Activated CD4-positive, alpha-beta memory T cell treated with anti-CD3 and anti-CD28 coated beads, Interleukin-2, amount 10 ng/mL, durations not matched to agents 7 days and 5 days (primary cell): Measurements from ENCODE around the gene KIRREL3. TPM values are rescaled to one million over a fixed set of nuclear protein-coding genes. Genes with fewer than 3 reads are reported as not detected.

Experiments used
- CTCF ChIA-PET: fragments of 350-600 bp; sonication (Branson Sonifier 250); formaldehyde crosslinking; loops from one replicate; lab custom pipeline; 2021; ENCODE audit warnings: antibody characterized with exemption, inconsistent platforms; lab: Charles Lee
- POLR2A ChIA-PET: fragments of 350-600 bp; sonication (Branson Sonifier 250); formaldehyde crosslinking; loops from one replicate; lab custom pipeline; 2021; ENCODE audit warnings: antibody characterized with exemption; lab: Charles Lee
- DNase-seq: peaks from one replicate; pipeline ENCODE4 v3.0.0-alpha.2; 2020
- H3K27ac Mint-ChIP-seq: one replicate; pipeline ENCODE4 v1.8.0; 2021; ENCODE audit warnings: mild to moderate bottlenecking, mixed read lengths
- H3K27me3 Mint-ChIP-seq: one replicate; pipeline ENCODE4 v1.8.0; 2021; ENCODE audit warnings: mixed read lengths
- H3K36me3 Mint-ChIP-seq: one replicate; pipeline ENCODE4 v1.8.0; 2021; ENCODE audit warnings: low read depth, mixed read lengths
- H3K4me1 Mint-ChIP-seq: one replicate; pipeline ENCODE4 v1.8.0; 2021; ENCODE audit warnings: mixed read lengths
- H3K4me3 Mint-ChIP-seq: one replicate; pipeline ENCODE4 v1.8.0; 2021; ENCODE audit warnings: mild to moderate bottlenecking, mixed read lengths
- H3K9me3 Mint-ChIP-seq: one replicate; pipeline ENCODE4 v1.8.0; 2021; ENCODE audit warnings: mixed read lengths
- total RNA-seq, 2 experiments: library from RNA; stranded (reverse); gene quantifications; one replicate each; pipeline ENCODE4 v1.2.3, GENCODE V29; 2021

Gene KIRREL3
- total RNA-seq, 2 experiments from 2014 or later, result not detected

- POLR2A ChIA-PET, result no interaction called here
- no peaks in the 10 kb centered on the region for H3K27me3 Mint-ChIP-seq
- DNase-seq, result no peak
- no peaks in the 10 kb centered on the region for H3K9me3 Mint-ChIP-seq
- no peak overlapping the region for H3K4me3 Mint-ChIP-seq
- H3K36me3 Mint-ChIP-seq, result no peaks in the 10 kb centered on the region
- H3K27ac Mint-ChIP-seq, result no peak overlapping the region
- H3K4me1 Mint-ChIP-seq, result no peaks in the 10 kb centered on the region
- CTCF ChIA-PET, result interaction anchor here (1.6 kb wide), 1 partner anchor 108 kb away, joined by 5 read pairs; no protein-coding TSS in a partner anchor
These were observed 411.7 kb downstream of the KIRREL3 start for GRCh38 chr11:126588630-126589491.

GRCh38 chr11:126587541-126587940 is 413.0 kb downstream of the KIRREL3 start:
- H3K27ac Mint-ChIP-seq, result no peak overlapping the region
- ChIA-PET CTCF (no interaction called here), POLR2A (no interaction called here)
- H3K27me3 Mint-ChIP-seq, result no peaks in the 10 kb centered on the region
- no peak for DNase-seq
- no peaks in the 10 kb centered on the region for H3K9me3 Mint-ChIP-seq
- no peak overlapping the region for H3K4me3 Mint-ChIP-seq
- H3K4me1 Mint-ChIP-seq, result no peaks in the 10 kb centered on the region
- H3K36me3 Mint-ChIP-seq, result no peaks in the 10 kb centered on the region

- Mint-ChIP-seq H3K9me3 (no peaks in the 10 kb centered on the region), H3K4me1 (no peaks in the 10 kb centered on the region), H3K27ac (no peak overlapping the region), H3K4me3 (no peak overlapping the region), H3K36me3 (no peaks in the 10 kb centered on the region), H3K27me3 (no peaks in the 10 kb centered on the region)
- no peak for DNase-seq
- POLR2A ChIA-PET, result no interaction called here
- CTCF ChIA-PET, result interaction anchor here (0.6 kb wide), 1 partner anchor 17 kb away, joined by 3 read pairs; no protein-coding TSS in a partner anchor
These were observed 414.6 kb downstream of the KIRREL3 start for GRCh38 chr11:126585774-126586491.

GRCh38 chr11:126585388-126585773 is 415.2 kb downstream of the KIRREL3 start:
- H3K4me1 Mint-ChIP-seq, result no peaks in the 10 kb centered on the region
- no peak overlapping the region for H3K27ac Mint-ChIP-seq
- ChIA-PET CTCF (no interaction called here), POLR2A (no interaction called here)
- no peaks in the 10 kb centered on the region for H3K27me3 Mint-ChIP-seq
- H3K4me3 Mint-ChIP-seq, result no peak overlapping the region
- H3K36me3 Mint-ChIP-seq, result no peaks in the 10 kb centered on the region
- DNase-seq, result no peak
- no peaks in the 10 kb centered on the region for H3K9me3 Mint-ChIP-seq

- Mint-ChIP-seq H3K9me3 (no peaks in the 10 kb centered on the region), H3K27ac (no peak overlapping the region), H3K4me1 (no peaks in the 10 kb centered on the region), H3K27me3 (no peaks in the 10 kb centered on the region), H3K4me3 (no peak overlapping the region), H3K36me3 (no peaks in the 10 kb centered on the region)
- ChIA-PET CTCF (no interaction called here), POLR2A (no interaction called here)
- DNase-seq, result no peak
These were observed 416.8 kb downstream of the KIRREL3 start for GRCh38 chr11:126583594-126584427.

GRCh38 chr11:126583101-126583500 is 417.5 kb downstream of the KIRREL3 start:
- Mint-ChIP-seq H3K4me3 (no peak overlapping the region), H3K9me3 (no peaks in the 10 kb centered on the region), H3K36me3 (no peaks in the 10 kb centered on the region), H3K27ac (no peak overlapping the region), H3K27me3 (no peaks in the 10 kb centered on the region), H3K4me1 (no peaks in the 10 kb centered on the region)
- ChIA-PET CTCF (no interaction called here), POLR2A (no interaction called here)
- DNase-seq, result no peak

- CTCF ChIA-PET, result no interaction called here
- POLR2A ChIA-PET, result no interaction called here
- Mint-ChIP-seq H3K4me3 (no peak overlapping the region), H3K36me3 (no peaks in the 10 kb centered on the region), H3K9me3 (no peaks in the 10 kb centered on the region), H3K27me3 (no peaks in the 10 kb centered on the region), H3K4me1 (no peaks in the 10 kb centered on the region), H3K27ac (no peak overlapping the region)
- no peak for DNase-seq
These were observed 418.5 kb downstream of the KIRREL3 start for GRCh38 chr11:126581871-126582648.

- H3K4me1 Mint-ChIP-seq, result no peaks in the 10 kb centered on the region
- peaks cover 2% of the 10 kb centered on the region for H3K27me3 Mint-ChIP-seq
- ChIA-PET POLR2A (no interaction called here), CTCF (no interaction called here)
- H3K9me3 Mint-ChIP-seq, result no peaks in the 10 kb centered on the region
- no peak overlapping the region for H3K27ac Mint-ChIP-seq
- no peaks in the 10 kb centered on the region for H3K36me3 Mint-ChIP-seq
- no peak for DNase-seq
- no peak overlapping the region for H3K4me3 Mint-ChIP-seq
These were observed 422.1 kb downstream of the KIRREL3 start for GRCh38 chr11:126578426-126578825.

GRCh38 chr11:126578021-126578420 is 422.5 kb downstream of the KIRREL3 start:
- DNase-seq, result no peak
- Mint-ChIP-seq H3K27ac (no peak overlapping the region), H3K36me3 (no peaks in the 10 kb centered on the region), H3K4me1 (no peaks in the 10 kb centered on the region), H3K27me3 (peaks cover 2% of the 10 kb centered on the region), H3K9me3 (no peaks in the 10 kb centered on the region), H3K4me3 (no peak overlapping the region)
- POLR2A ChIA-PET, result no interaction called here
- CTCF ChIA-PET, result no interaction called here

GRCh38 chr11:126575849-126576248 is 424.7 kb downstream of the KIRREL3 start:
- Mint-ChIP-seq H3K4me1 (no peaks in the 10 kb centered on the region), H3K9me3 (no peaks in the 10 kb centered on the region), H3K4me3 (no peak overlapping the region), H3K27ac (no peak overlapping the region), H3K36me3 (no peaks in the 10 kb centered on the region), H3K27me3 (peaks cover 2% of the 10 kb centered on the region)
- ChIA-PET POLR2A (no interaction called here), CTCF (no interaction called here)
- DNase-seq, result no peak

GRCh38 chr11:126573325-126573978 is 427.1 kb downstream of the KIRREL3 start:
- ChIA-PET POLR2A (no interaction called here), CTCF (interaction anchor here (0.9 kb wide), 1 partner anchor 452 kb away, joined by 3 read pairs; no protein-coding TSS in a partner anchor)
- no peak for DNase-seq
- H3K4me3 Mint-ChIP-seq, result no peak overlapping the region
- peaks cover 2% of the 10 kb centered on the region for H3K27me3 Mint-ChIP-seq
- H3K27ac Mint-ChIP-seq, result no peak overlapping the region
- no peaks in the 10 kb centered on the region for H3K36me3 Mint-ChIP-seq
- no peaks in the 10 kb centered on the region for H3K4me1 Mint-ChIP-seq
- H3K9me3 Mint-ChIP-seq, result no peaks in the 10 kb centered on the region

- H3K27me3 Mint-ChIP-seq, result no peaks in the 10 kb centered on the region
- H3K4me1 Mint-ChIP-seq, result no peaks in the 10 kb centered on the region
- H3K9me3 Mint-ChIP-seq, result no peaks in the 10 kb centered on the region
- no peak overlapping the region for H3K27ac Mint-ChIP-seq
- POLR2A ChIA-PET, result no interaction called here
- H3K4me3 Mint-ChIP-seq, result no peak overlapping the region
- CTCF ChIA-PET, result no interaction called here
- H3K36me3 Mint-ChIP-seq, result no peaks in the 10 kb centered on the region
- no peak for DNase-seq
These were observed 430.1 kb downstream of the KIRREL3 start for GRCh38 chr11:126570489-126570888.
